WTC11 (cell line): ENCODE measurements around the gene TCF7L2.

Experiments used
- CTCF ChIP-seq: fragments of 200-600 bp; IDR thresholded peaks from 2 replicates; pipeline ENCODE4 v1.8.0; 2022; ENCODE audit warnings: antibody characterized with exemption
- ESRRA ChIP-seq: sonication (generic); formaldehyde crosslinking; IDR thresholded peaks from 2 replicates; pipeline ENCODE4 v1.8.1; 2022; ENCODE audit warnings: mild to moderate bottlenecking, missing genetic modification reagents, borderline replicate concordance
- FOXK1 ChIP-seq: sonication (generic); formaldehyde crosslinking; IDR thresholded peaks from 2 replicates; pipeline ENCODE4 v1.8.0; 2022; ENCODE audit warnings: mild to moderate bottlenecking, moderate library complexity, missing genetic modification reagents
- FOXP4 ChIP-seq: sonication (generic); formaldehyde crosslinking; IDR thresholded peaks from 2 replicates; pipeline ENCODE4 v1.8.0; 2022; ENCODE audit warnings: mild to moderate bottlenecking, missing genetic modification reagents
- HMGXB4 ChIP-seq: sonication (generic); formaldehyde crosslinking; IDR thresholded peaks from 2 replicates; pipeline ENCODE4 v1.8.1; 2023; ENCODE audit warnings: mild to moderate bottlenecking, moderate library complexity, missing genetic modification reagents
- IRF2 ChIP-seq: sonication (generic); formaldehyde crosslinking; IDR thresholded peaks from 2 replicates; pipeline ENCODE4 v1.8.0; 2022; ENCODE audit warnings: low read depth, missing genetic modification reagents, borderline replicate concordance
- MAX ChIP-seq: sonication (generic); formaldehyde crosslinking; IDR thresholded peaks from 2 replicates; pipeline ENCODE4 v1.8.0; 2022; ENCODE audit warnings: mild to moderate bottlenecking, missing genetic modification reagents
- MLX ChIP-seq: sonication (generic); formaldehyde crosslinking; IDR thresholded peaks from 2 replicates; pipeline ENCODE4 v1.8.1; 2023; ENCODE audit warnings: mild to moderate bottlenecking, missing genetic modification reagents, moderate library complexity
- PRDM15 ChIP-seq: sonication (generic); formaldehyde crosslinking; IDR thresholded peaks from 2 replicates; pipeline ENCODE4 v1.8.0; 2022; ENCODE audit warnings: missing genetic modification reagents
- RELA ChIP-seq: sonication (generic); formaldehyde crosslinking; IDR thresholded peaks from 2 replicates; pipeline ENCODE4 v1.8.1; 2022; ENCODE audit warnings: missing genetic modification reagents, mild to moderate bottlenecking, borderline replicate concordance
- ZNF138 ChIP-seq: sonication (generic); formaldehyde crosslinking; conservative IDR thresholded peaks from 2 replicates; pipeline ENCODE4 v1.8.1; 2022; ENCODE audit warnings: mild to moderate bottlenecking, moderate library complexity, missing genetic modification reagents
- ZNF416 ChIP-seq: fragments of 250-450 bp; sonication (Bioruptor Pico); IDR thresholded peaks from 2 replicates; pipeline ENCODE4 v1.9.0; 2021; ENCODE audit warnings: mild to moderate bottlenecking, inconsistent platforms

GRCh38 chr10:112996462-112996861, 46.4 kb downstream of the TCF7L2 start:
- no peak for TF ChIP-seq ESRRA (CRISPR knock-in tag)
- TF ChIP-seq MAX (CRISPR knock-in tag): no peak
- no peak for TF ChIP-seq CTCF
- no peak for TF ChIP-seq MLX (CRISPR knock-in tag)
- no peak for TF ChIP-seq FOXP4 (CRISPR knock-in tag)
- TF ChIP-seq RELA (CRISPR knock-in tag): no peak
- TF ChIP-seq FOXK1: no peak
- TF ChIP-seq ZNF138 (CRISPR knock-in tag): no peak
- no peak for TF ChIP-seq PRDM15
- TF ChIP-seq ZNF416: no peak
- no peak for TF ChIP-seq IRF2 (CRISPR knock-in tag)
- TF ChIP-seq HMGXB4 (CRISPR knock-in tag): no peak
